ENCODE results near the gene TRMT1. TPM values are rescaled to one million over a fixed set of nuclear protein-coding genes. Genes with fewer than 3 reads are reported as not detected.
A peak's percentile ranks its signal among the peaks of the same experiment; 100 is the strongest.
"Not testable (repeated sequence)": the region's sequence is repeated elsewhere in the genome, so short reads cannot be mapped to it uniquely, and the experiment has no call there.

Gene TRMT1
- polyA plus RNA-seq (2012; ENCODE audit: insufficient read depth, insufficient read length) = 52.9 TPM

GRCh38 chr19:13116282-13117175, at the start of gene TRMT1:
Gene TRMT1, minus strand, starts transcription at chr19:13116740. Its CDS starts 341 bp downstream, at chr19:13116399.
- H3K4me3 ChIP-seq (ENCODE audit: low read length) = peak within 1 kb of the TSS; percentile 97
- DNase-seq (ENCODE audit: low read depth, low spot score) = peak; percentile 91

GRCh38 chr19:13166151-13166550, 49.6 kb upstream of the TRMT1 start:
- not testable (repeated sequence) for H3K4me3 ChIP-seq (ENCODE audit: low read length); DNase-seq (ENCODE audit: low read depth, low spot score)

- 0 out of 2 replicates have a peak overlapping the region, but pooled peaks have one; percentile 51 for H3K4me3 ChIP-seq (ENCODE audit: low read length)
- no peak for DNase-seq (ENCODE audit: low read depth, low spot score)
Measured at GRCh38 chr19:13165162-13165997, 48.8 kb upstream of the TRMT1 start.

- peak; percentile 71 for DNase-seq (ENCODE audit: low read depth, low spot score)
Measured at GRCh38 chr19:13164343-13165161, 48.0 kb upstream of the TRMT1 start.

GRCh38 chr19:13163609-13164342, 47.2 kb upstream of the TRMT1 start:
- no peak for DNase-seq (ENCODE audit: low read depth, low spot score)
- H3K4me3 ChIP-seq (ENCODE audit: low read length) = peak overlapping the region; percentile 51

More at GRCh38 chr19:13164343-13165161, 48.0 kb upstream of the TRMT1 start:
- H3K4me3 ChIP-seq (ENCODE audit: low read length) = peak overlapping the region; percentile 51

- peak overlapping the region; percentile 59 for H3K4me3 ChIP-seq (ENCODE audit: low read length)
- DNase-seq (ENCODE audit: low read depth, low spot score) = peak; percentile 97
Measured at GRCh38 chr19:13162724-13163608, 46.4 kb upstream of the TRMT1 start.

- no peak for DNase-seq (ENCODE audit: low read depth, low spot score)
- H3K4me3 ChIP-seq (ENCODE audit: low read length) = no peak overlapping the region
Measured at GRCh38 chr19:13160557-13160956, 44.0 kb upstream of the TRMT1 start.

GRCh38 chr19:13159713-13160112, 43.2 kb upstream of the TRMT1 start:
- H3K4me3 ChIP-seq (ENCODE audit: low read length) = no peak overlapping the region
- DNase-seq (ENCODE audit: low read depth, low spot score) = no peak

GRCh38 chr19:13155472-13156359, 39.2 kb upstream of the TRMT1 start:
- peak overlapping the region; percentile 90 for H3K4me3 ChIP-seq (ENCODE audit: low read length)
- no peak for DNase-seq (ENCODE audit: low read depth, low spot score)

GRCh38 chr19:13154911-13155471, 38.5 kb upstream of the TRMT1 start:
- H3K4me3 ChIP-seq (ENCODE audit: low read length) = peak overlapping the region; percentile 90

GRCh38 chr19:13154241-13154778, 37.8 kb upstream of the TRMT1 start:
- peak overlapping the region; percentile 90 for H3K4me3 ChIP-seq (ENCODE audit: low read length)
- DNase-seq (ENCODE audit: low read depth, low spot score) = no peak

More at GRCh38 chr19:13154911-13155471, 38.5 kb upstream of the TRMT1 start:
- DNase-seq (ENCODE audit: low read depth, low spot score) = peak; percentile 70

GRCh38 chr19:13153569-13154240, 37.2 kb upstream of the TRMT1 start:
- DNase-seq (ENCODE audit: low read depth, low spot score) = no peak
- H3K4me3 ChIP-seq (ENCODE audit: low read length) = peak overlapping the region; percentile 90

- peak; percentile 92 for DNase-seq (ENCODE audit: low read depth, low spot score)
- peak overlapping the region; percentile 90 for H3K4me3 ChIP-seq (ENCODE audit: low read length)
Measured at GRCh38 chr19:13152974-13153568, 36.5 kb upstream of the TRMT1 start.

GRCh38 chr19:13152356-13152973, 35.9 kb upstream of the TRMT1 start:
- peak overlapping the region; percentile 90 for H3K4me3 ChIP-seq (ENCODE audit: low read length)
- no peak for DNase-seq (ENCODE audit: low read depth, low spot score)
